OCI-LY1 (cell line): ENCODE measurements around the gene ADCY4.

Experiments used
- EZH2 ChIP-seq: fragments of 200-600 bp; sonication (generic), shearing (Covaris generic); IDR thresholded peaks from 2 replicates; pipeline ENCODE4 v1.8.0; 2017; ENCODE audit warnings: borderline replicate concordance, mixed run types, mild to moderate bottlenecking, antibody characterized with exemption, low read length, moderate library complexity, mixed read lengths
- TF ChIP-seq, protein P1 (sequence below): fragments of 200-600 bp; sonication (generic), shearing (Covaris generic); IDR thresholded peaks from 2 replicates; pipeline ENCODE4 v1.5.1; 2017; ENCODE audit warnings: mild to moderate bottlenecking, antibody characterized with exemption, low read length, moderate library complexity, mixed read lengths

DNA sequence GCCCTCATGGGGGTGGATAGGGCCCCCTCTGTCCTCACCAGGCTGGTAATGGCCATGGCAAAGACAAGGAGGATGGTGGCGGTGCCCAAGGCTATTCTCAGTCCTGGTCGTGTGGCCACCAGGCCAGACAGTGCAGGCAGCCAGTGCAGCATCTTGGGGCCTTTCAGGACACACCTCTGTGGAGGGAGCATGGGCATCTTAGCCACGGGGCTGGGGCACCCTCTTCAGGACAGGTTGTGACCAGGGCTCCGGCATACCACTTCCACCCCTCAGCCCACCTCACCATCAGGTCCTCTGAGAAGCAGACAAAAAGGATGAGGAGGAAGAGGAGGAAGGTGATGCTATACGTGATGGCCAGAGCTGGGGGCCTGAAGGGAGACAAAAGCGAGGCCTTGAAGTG is 10.8 kb downstream of the ADCY4 start:
- TF ChIP-seq, protein P1, sequence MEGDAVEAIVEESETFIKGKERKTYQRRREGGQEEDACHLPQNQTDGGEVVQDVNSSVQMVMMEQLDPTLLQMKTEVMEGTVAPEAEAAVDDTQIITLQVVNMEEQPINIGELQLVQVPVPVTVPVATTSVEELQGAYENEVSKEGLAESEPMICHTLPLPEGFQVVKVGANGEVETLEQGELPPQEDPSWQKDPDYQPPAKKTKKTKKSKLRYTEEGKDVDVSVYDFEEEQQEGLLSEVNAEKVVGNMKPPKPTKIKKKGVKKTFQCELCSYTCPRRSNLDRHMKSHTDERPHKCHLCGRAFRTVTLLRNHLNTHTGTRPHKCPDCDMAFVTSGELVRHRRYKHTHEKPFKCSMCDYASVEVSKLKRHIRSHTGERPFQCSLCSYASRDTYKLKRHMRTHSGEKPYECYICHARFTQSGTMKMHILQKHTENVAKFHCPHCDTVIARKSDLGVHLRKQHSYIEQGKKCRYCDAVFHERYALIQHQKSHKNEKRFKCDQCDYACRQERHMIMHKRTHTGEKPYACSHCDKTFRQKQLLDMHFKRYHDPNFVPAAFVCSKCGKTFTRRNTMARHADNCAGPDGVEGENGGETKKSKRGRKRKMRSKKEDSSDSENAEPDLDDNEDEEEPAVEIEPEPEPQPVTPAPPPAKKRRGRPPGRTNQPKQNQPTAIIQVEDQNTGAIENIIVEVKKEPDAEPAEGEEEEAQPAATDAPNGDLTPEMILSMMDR, result no peak
- no peak for TF ChIP-seq EZH2
